Stimulated activated CD8-positive, alpha-beta memory T cell treated with anti-CD3 and anti-CD28 coated beads, Interleukin-4, amount 100 ng/mL, for 24 hours (primary cell): Measurements from ENCODE around the gene MYO7B.
"Not testable (repeated sequence)": the region's sequence is repeated elsewhere in the genome, so short reads cannot be mapped to it uniquely, and the experiment has no call there.

ENCODE experiments used
- DNase-seq: peaks from one replicate; pipeline ENCODE4 v3.0.0-alpha.2; 2020; ENCODE audit warnings: low read depth

The MYO7B gene

GRCh38 chr2:127524198-127524834 is 11.2 kb upstream of the MYO7B start:
- DNase-seq, result not testable (repeated sequence)

GRCh38 chr2:127525691-127526131 is 9.8 kb upstream of the MYO7B start:
- DNase-seq, result no peak

- peak; percentile 91 for DNase-seq
Measured at GRCh38 chr2:127526132-127527000, 9.1 kb upstream of the MYO7B start, which contains the start of gene IWS1. Gene IWS1, minus strand, starts transcription at chr2:127526489. Its CDS starts 281 bp downstream, at chr2:127526208.

- no peak for DNase-seq
Measured at GRCh38 chr2:127527001-127527804, 8.3 kb upstream of the MYO7B start.

GRCh38 chr2:127528487-127528886 is 7.0 kb upstream of the MYO7B start:
- no peak for DNase-seq

- DNase-seq, result not testable (repeated sequence)
Measured at GRCh38 chr2:127529416-127529815, 6.1 kb upstream of the MYO7B start.

- DNase-seq, result no peak
Measured at GRCh38 chr2:127530245-127531140, 5.0 kb upstream of the MYO7B start.

GRCh38 chr2:127531221-127531648 is 4.2 kb upstream of the MYO7B start:
- no peak for DNase-seq

- no peak for DNase-seq
Measured at GRCh38 chr2:127532296-127532695, 3.2 kb upstream of the MYO7B start.

- no peak for DNase-seq
Measured at GRCh38 chr2:127535918-127536317, 435 bp downstream of the MYO7B start.

- DNase-seq, result no peak
Measured at GRCh38 chr2:127536707-127537541, 1.4 kb downstream of the MYO7B start.

- no peak for DNase-seq
Measured at GRCh38 chr2:127537644-127538043, 2.2 kb downstream of the MYO7B start.

- no peak for DNase-seq
Measured at GRCh38 chr2:127541809-127542208, 6.3 kb downstream of the MYO7B start.

GRCh38 chr2:127542231-127542630 is 6.7 kb downstream of the MYO7B start:
- no peak for DNase-seq

- DNase-seq, result not testable (repeated sequence)
Measured at GRCh38 chr2:127543013-127543501, 7.6 kb downstream of the MYO7B start.

- no peak for DNase-seq
Measured at GRCh38 chr2:127545189-127545588, 9.7 kb downstream of the MYO7B start.

- no peak for DNase-seq
Measured at GRCh38 chr2:127545796-127546195, 10.3 kb downstream of the MYO7B start.

GRCh38 chr2:127546797-127547196 is 11.3 kb downstream of the MYO7B start:
- DNase-seq, result no peak

- no peak for DNase-seq
Measured at GRCh38 chr2:127551221-127551930, 15.9 kb downstream of the MYO7B start.

- no peak for DNase-seq
Measured at GRCh38 chr2:127552336-127552735, 16.9 kb downstream of the MYO7B start.
